ENCODE data around the gene HAGHL.

HAGHL gene

GRCh38 chr16:708959-709358 is 17.9 kb upstream of the HAGHL start:
- no peak for DNase-seq

GRCh38 chr16:709566-710499 is 17.1 kb upstream of the HAGHL start:
- DNase-seq: peak; percentile 70

GRCh38 chr16:710500-711075 is 16.3 kb upstream of the HAGHL start:
- no peak for DNase-seq

- DNase-seq: no peak
Observed at GRCh38 chr16:711084-711483, 15.8 kb upstream of the HAGHL start.

GRCh38 chr16:711548-712320 is 15.2 kb upstream of the HAGHL start:
- peak; percentile 86 for DNase-seq

GRCh38 chr16:712740-713250 is 14.1 kb upstream of the HAGHL start:
- peak; percentile 69 for DNase-seq

- no peak for DNase-seq
Observed at GRCh38 chr16:714079-714478, 12.8 kb upstream of the HAGHL start.

- DNase-seq: peak; percentile 95
Observed at GRCh38 chr16:714558-715476, 12.1 kb upstream of the HAGHL start, which contains the start of gene METRN. Gene METRN (plus strand): TSS chr16:715118. CDS start chr16:715290, 172 bp downstream.

GRCh38 chr16:715477-716199 is 11.3 kb upstream of the HAGHL start:
- DNase-seq: peak; percentile 52

- no peak for DNase-seq
Observed at GRCh38 chr16:716200-716568, 10.7 kb upstream of the HAGHL start.

GRCh38 chr16:716768-717325 is 10.1 kb upstream of the HAGHL start:
- DNase-seq: no peak

- no peak for DNase-seq
Observed at GRCh38 chr16:717450-718245, 9.3 kb upstream of the HAGHL start.

- DNase-seq: no peak
Observed at GRCh38 chr16:718389-718788, 8.5 kb upstream of the HAGHL start.

- no peak for DNase-seq
Observed at GRCh38 chr16:718922-719321, 8.0 kb upstream of the HAGHL start.

- peak; percentile 55 for DNase-seq
Observed at GRCh38 chr16:719815-720446, 7.0 kb upstream of the HAGHL start.

GRCh38 chr16:720447-720989 is 6.4 kb upstream of the HAGHL start:
- peak; percentile 84 for DNase-seq

- DNase-seq: peak; percentile 95
Observed at GRCh38 chr16:720990-721764, 5.7 kb upstream of the HAGHL start, which contains the start of gene ANTKMT. Gene ANTKMT (plus strand): TSS chr16:721146. CDS start chr16:721275, 129 bp downstream.

- DNase-seq: no peak
Observed at GRCh38 chr16:721765-722540, 5.0 kb upstream of the HAGHL start.
